Bone marrow (tissue), 2 donors: ENCODE data around the gene EI24.

ENCODE experiments used
- DNase-seq, 2 donors: peaks; one replicate each; lab custom pipeline; 2025; lab: John Stamatoyannopoulos, UW

The EI24 gene

DNA sequence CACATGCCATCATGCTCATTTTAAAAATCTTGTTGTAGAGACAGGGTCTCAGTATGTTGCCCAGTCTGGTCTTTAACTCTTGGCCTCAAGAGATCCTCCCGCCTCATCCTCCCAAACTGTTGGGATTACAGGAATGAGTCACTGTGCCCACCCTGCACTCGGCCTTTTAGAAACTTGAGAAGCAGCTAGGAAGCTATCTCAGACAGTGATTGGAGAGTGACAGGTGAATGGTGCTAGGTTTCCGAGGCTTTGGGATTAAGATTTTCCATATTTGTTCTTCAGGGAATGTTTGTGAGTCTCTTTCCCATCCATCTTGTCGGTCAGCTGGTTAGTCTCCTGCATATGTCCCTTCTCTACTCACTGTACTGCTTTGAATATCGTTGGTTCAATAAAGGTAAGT, 10.5 kb downstream of the EI24 start:
- DNase-seq: no peak

DNA sequence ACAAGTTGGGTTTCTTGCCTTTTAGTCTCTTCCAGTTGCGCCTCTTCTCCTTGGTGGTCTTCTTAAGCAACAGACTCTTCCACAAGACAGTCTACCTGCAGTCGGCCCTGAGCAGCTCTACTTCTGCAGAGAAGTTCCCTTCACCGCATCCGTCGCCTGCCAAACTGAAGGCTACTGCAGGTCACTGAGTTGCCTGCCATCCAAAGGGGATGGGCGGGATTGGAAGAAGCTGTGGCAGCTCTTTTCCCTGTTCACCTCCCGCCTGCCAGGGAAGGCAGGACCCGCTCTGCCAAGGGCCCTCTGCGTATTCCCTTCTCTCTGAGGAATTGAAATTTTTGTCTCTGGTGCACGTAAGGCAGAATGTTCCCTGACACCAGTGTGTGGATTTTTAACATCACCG, 14.2 kb downstream of the EI24 start:
- no peak for DNase-seq

DNA sequence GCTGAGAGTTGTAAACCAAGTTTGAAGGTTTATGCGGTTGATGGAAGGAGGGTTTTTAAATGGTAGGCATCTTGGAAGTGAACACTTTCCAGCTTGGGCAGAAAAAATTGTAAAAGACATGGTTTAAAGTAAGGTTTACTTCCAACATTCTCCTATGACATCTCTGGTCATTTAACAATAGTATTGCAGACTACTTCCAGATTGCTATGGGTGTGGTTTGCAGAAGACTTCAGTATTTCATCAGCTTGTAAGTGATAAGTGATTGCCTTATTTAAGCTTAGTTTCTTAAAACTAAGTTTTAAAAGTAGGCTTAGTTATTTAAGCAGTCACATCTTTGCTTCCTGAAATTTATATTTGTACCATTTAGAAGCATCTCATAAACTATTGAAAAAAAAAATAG, 16.2 kb downstream of the EI24 start:
- no peak for DNase-seq

DNA sequence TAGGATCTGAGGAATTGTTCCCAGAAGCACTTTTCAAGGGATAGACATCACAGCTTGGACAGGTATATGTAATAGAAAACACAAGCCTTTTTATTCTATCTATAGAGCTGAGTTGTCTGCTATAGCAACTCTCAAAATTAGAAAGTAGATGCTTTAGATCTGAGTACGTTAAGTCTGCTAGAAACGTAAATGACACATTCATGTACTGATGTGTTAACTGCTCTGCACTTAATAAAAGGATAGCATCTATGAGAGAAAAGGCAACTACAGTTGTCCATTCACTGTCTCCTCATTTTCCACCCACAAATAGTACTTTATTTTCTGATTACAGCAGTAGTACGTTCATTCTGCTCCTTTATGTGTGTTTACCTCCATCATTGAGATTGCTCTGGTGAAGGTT, 17.3 kb downstream of the EI24 start:
- no peak for DNase-seq

DNA sequence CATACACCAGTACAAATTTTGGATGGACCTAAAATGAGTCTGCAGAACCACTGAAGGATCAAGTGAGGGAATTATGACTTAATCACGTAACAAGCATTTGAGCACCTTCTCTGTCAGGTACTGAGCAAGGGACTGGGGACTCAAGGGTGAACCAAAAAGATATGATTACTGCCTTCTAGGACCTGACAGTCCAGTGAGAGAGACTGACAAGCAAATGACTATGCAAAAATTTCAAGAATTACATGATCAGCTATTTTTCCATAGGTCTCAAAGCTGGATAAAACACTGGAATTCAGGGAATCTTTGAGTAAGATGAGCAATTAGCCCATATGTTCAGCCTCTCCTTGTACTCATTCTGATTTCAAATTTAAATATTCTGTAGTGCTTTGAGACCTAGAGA, 18.2 kb downstream of the EI24 start:
- no peak for DNase-seq

DNA sequence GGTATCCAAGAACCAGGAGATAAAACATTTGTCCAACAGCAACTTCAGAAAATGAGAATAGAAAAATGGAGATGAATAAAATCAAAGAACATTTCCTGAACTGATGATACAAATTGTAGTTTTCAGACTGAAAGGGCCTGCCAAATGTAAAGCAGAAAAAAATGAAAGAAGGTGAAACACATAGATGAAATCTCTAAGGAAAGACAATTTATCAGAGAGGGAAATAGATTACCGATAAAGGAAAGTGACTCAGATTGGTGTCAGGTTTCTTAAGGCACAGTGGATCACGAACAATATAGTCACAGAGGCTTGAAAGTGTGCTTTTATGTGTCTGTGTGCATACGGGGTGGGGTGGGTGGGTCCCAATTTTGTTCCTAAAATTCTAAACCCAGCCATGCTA, 19.2 kb downstream of the EI24 start:
- DNase-seq: no peak

DNA sequence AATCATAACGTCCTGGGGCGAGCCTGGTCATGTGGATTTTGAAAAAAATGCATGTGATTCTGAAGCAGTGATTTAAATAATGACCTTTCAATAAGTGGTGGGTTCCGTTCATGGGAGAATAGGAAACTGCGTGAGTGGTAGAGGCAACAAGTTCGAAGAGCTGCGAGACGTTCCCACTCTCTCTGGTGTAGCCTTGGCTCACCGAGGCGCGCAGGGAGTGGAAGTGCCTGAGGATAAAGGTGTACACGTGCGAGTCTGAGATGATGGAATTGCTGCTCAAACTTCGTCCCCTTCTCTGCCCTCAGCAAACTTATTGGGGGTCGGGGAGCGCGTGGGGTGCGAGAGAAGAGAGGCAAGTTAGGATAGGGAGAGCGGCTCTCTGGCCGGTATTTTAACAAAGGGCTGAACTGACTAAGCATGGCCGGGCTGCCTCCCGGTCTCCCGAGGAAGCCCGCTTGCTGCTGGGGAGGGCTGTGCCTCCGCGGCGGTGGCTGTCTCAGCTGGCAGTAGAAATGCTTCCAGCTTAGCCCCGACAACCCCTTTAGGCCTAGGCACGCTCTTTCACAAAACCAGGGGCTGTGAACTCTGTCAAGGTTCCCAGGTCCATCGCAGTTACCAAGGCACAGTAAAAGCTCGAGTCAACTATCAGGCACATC, 22.5 kb downstream of the EI24 start:
- peak in 1 of 2 donors; percentile 56 for DNase-seq

DNA sequence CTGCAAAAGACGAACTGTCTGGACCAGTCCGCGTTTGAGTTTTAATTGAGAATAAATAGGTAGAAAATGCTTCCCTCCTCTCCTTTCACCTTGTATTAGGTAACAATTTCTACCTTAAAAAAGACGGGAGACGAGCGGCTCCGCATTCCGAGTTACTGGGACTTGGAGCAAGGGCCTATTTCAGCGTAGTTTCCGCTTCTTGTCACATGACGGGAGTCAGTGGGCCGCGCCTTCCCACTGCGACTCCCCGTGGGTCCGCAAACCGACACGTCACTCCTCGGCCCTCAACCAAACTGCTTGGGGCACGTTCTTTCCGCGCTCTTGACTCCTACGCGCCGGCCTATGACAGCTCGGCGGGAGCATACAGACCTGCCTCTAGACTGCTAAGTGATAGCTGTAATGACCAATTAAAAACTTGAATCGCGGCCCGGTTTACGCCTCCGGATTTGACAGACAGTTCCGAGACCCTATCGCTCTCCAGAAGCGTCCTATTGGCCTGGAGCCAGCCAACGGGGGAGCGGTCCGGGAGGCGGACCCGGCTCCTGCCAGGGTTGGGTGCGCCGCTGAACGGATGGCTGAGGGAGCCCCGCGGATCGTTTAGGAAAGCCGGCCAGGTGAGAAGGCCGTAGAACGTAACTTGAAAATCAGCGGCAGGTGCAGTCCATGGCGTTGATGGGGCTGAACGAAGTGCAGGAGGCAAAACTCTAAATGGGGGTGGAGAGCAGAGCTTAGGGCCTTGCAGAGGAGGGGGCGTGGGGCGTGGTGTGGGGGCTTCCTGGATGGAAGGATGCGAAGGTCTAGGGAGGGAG, 23.2 kb downstream of the EI24 start, which contains the start of gene STT3A:
Gene STT3A, plus strand, starts transcription at position 548 of the 809 bp plus-strand sequence. CDS start 3,064 bp downstream, outside the sequence.
- peak; percentile 89 to 100 for DNase-seq

DNA sequence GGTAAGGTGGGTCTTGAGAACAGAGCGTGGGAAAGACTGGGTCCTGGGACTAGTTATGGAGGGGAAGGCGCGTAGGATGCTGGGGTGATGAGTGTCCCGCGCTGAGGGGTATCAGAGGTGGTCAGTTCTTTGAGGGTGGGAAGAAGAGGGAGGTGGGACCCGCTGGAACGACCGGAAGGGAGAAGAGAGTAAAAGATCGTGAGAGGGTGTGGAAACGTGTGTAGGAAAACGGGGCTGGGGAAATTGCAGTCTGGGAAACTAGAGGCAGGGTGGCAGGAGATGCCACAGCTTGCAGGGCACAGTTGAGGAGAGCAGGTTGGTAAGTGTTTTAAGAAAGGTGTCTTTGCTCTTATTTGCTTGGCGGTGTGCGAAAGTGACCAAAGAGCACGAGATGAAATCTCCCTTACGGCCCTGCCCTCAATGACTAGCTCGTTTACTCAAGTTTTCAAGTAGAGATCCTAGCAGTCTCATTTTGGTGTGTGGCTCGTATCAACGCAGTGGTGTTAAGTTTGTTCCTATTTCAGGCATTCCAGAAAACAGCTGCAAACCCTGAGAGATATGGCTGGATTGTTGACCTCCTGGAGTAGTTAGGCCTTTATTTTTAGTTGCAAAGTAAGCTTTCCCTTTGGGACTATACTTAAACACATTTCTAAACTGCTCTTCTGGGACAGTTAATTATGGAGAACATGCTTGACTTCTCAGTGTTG, 24.0 kb downstream of the EI24 start:
- no peak for DNase-seq

DNA sequence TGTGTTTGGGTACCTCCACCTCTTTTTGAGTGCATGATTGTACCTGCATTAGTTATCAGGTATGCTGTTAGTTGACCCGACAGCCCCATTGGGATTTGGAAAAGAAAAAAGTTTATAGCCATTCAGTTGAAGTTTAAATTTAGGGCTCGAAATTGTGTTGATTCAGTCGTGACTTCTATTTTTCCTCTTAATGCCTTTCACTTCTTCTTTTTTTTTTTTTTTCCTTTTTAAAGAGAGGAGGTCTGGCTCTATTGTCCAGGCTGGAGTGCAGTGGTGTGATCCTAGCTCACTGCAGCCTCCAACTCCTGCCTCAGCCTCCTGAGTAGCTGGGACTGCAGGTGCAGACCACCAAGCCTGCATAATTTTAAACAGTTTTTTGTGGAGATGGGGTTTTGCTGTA, 25.7 kb downstream of the EI24 start:
- no peak for DNase-seq

DNA sequence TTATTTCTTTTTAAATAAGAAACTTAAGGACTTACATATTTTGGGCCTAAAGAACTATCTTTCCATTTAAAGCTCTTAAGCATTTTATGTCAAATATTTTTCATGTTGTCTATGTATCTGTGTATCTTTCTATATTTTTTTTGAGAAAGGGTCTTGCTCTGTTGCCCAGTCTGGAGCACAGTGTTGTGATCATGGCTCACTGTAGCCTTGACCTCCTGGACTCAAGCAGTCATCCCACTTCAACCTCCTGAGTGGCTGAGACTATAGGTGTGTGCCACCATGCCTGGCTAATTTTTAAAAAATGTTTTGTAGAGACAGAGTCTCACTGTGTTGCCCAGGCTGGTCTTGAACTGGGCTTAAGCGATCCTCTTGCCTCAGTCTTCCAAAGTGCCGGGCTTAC, 31.4 kb downstream of the EI24 start:
- DNase-seq: no peak

DNA sequence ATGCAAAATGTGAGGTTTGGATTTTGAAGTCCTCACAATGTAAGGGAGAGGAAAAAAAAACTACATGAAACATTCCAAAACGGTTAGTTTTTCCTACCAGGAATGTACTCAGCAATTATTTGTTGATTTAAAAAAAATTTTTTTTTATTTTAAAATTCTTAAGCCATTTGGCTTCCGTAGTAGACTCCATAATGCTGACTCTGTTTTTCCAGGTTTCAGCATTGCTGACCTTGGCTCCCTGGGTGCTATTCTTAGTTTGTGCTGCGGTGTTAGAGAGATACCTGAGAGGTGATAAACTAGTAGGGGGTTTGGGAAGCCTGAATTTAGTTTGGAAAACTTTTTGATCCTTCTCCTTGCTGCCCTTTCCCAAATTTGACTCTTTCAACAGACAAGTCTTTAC, 33.9 kb downstream of the EI24 start:
- DNase-seq: no peak

DNA sequence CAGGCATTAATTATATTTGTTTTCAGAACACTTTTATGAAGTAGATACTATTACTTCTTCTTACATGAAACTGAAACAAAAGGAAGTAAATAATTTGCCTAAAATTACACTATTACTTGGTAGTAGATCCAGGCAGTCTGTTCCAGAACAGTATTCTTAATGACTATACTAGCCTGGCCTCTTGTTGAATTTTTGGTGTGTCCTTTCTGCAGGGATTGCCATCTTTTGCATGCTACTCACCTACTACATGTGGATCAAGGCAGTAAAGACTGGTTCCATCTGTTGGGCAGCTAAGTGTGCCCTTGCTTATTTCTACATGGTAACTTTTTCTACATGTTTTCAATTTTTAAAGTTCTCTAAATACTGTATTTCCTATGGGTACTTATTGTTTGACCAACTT, 36.1 kb downstream of the EI24 start:
- no peak for DNase-seq

DNA sequence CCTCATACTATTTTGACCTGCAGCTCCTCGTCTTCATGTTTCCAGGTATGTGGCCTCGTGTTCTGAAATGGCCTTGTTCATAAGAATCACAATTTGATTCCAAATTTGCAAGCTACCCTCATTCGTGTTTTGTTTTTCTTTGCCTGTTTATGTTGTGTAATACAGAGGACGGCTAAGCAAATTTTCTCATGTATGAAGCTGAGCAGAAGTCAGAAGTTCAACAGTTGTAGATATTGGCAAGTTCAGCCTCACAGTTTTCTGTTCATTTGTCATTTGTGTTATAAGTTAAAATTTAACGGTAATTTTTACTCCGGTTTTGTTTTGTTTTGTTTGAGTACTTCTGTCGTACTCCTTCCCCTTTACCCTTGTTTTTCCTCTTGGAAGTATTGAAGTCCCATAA, 40.3 kb downstream of the EI24 start:
- DNase-seq: no peak

DNA sequence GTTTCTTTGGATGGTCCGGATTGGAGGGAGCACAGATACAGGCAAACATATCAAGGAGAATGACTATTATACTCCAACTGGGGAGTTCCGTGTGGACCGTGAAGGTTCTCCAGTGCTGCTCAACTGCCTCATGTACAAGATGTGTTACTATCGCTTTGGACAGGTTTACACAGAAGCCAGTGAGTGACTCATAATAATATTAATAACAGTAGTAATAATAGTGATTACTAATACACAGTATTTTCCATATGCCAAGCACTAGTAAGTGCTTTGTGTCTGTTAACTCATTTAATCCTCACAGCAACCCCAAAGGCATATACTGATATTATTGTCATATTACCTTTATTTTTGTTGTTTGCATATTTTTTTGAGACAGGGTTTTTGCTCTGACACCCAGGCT, 49.1 kb downstream of the EI24 start:
- DNase-seq: no peak

DNA sequence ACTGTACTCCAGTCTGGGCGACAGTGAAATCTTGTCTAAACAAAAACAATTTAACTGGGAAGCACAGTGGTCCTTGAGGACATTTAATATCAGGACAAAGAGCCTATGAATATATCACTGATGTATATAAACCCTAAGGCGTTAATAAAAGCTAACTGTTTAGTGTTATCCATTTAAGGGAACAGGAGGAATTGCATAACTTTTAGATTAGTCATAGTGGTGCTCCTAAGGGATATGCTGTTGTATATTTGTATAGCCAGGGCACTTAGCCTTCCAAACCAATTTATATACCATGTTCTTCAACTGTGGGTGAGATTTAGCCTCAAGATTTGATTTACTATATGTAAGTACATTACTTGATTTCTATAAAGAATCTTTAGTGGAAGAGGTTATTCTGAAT, 52.7 kb downstream of the EI24 start:
- no peak for DNase-seq

DNA sequence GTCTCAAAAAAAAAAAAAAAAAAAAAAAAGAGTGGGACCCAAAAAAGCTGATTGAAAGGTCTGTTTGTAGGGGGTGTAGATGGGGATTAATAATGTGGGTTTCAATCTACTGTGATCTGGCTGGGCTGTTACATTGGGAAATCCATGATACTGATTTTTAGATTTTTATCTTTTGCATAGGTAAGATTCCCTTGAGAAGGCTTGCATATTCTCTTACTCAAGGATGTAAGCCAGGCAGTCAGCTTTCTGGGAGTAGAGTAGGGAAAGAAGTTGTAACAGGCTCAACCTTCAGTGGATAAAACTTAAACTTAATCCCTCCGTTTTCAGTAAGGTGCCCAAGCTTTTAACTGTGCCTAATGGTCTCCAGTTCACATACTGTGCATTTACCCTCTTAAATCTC, 53.8 kb downstream of the EI24 start:
- no peak for DNase-seq

DNA sequence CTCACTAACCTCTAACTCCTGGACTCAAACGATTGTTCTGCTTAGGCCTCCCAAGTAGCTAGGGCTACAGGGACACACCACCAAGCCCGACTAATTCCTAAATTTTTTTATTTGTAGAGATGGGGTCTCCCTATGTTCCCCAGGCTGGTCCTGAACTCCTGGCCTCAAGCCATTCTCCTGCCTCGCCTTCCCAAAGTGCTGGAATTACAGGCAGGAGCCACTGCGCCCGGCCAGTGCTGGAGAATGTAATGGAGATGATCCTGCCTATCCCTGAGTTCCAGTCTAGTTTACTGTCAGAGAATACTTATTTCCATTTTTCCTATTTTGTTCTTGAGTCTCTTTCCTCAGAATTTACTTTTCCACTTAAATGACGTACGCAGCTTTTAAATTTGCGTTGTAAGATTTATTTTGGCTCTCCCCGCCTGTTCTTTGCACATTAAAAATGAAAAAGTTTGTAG, 55.5 kb downstream of the EI24 start, which contains the start of gene CHEK1:
Gene CHEK1, plus strand, starts transcription at position 408 of the 458 bp plus-strand sequence. CDS start 1,606 bp downstream, outside the sequence.
- no peak for DNase-seq

DNA sequence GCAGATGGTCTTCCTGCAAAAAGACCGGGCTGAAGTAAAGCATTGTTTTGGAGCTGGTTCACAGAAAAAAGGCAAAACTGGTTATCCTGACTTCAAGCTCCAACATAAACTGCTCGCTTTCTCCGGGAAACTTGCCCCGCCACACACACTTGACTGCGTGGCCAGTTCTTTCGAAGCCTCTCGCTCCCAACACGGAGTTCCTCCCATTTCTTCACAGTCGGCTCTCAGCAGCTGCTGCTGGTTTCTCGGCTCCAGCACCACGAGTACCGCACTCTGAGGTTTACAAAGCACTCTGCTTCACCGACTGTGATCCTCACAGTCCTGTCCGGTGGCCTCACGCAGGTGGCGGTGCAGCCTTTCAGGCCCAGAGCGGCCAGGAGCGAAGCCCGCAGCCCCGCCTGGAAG, 56.0 kb downstream of the EI24 start:
- DNase-seq: no peak

DNA sequence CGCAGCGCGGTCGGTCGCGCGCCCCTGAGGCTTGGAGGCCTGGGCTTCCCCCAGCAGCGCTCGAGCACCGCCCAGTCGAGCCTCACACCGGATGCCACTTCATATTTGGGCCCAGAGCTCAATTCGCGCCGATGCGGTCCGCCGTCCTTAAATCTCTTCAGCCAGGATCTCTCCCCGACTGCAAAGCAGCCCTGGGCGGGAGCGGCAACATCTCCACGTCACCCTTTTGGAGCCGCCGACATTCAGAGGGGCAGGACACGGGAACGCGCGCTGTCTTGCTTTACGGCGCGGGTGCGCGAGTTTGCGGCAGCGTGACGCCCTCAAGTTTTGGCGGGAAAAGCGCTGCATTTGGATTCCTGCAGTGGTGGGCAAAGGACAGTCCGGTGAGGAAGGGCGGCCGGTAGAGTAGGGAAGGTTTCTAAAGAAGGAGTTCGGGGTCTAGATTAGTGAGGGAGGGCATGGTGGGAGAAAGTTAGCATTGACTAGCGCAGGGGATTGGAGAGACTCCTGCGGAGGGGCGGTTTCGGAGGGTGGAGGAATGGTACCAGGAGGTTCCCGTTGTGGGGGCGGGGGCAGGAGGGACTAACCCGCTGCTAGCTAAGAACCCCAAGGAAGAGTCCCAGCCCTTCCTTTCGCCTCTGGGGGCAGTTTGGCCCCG, 56.5 kb downstream of the EI24 start:
- peak; percentile 72 to 81 for DNase-seq

DNA sequence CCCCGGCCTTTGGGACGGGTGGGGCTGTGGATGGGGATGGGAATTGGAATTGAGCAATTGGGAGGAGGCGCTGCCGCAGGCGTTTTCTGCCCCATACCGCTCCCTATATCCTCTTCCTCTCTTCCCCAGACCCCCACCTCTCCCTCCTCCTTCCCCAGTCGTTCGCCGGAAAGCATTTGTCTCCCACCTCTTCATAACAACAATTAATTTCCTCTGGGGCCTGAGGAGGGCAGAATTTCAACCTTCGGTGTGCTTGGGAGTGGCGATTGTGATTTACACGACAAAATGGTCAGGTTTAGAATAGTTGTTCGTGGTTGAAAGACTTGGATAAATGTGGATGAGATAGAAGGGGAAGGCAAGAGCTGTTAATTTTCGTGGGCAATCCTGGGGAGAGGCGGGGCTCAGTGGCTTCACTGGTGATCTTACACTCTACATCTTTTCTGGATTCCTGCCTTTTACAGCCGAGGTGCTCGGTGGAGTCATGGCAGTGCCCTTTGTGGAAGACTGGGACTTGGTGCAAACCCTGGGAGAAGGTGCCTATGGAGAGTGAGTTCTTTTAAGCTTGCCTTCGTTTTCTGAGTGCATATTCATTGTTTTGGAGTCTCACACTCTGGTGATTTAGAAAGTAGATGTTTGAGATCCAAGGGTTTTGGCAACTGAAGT, 57.1 kb downstream of the EI24 start:
- DNase-seq: peak in 1 of 2 donors; percentile 16
